HUDEP-2 (cell line): ENCODE results near the gene PLD1.
A peak's percentile ranks its signal among the peaks of the same experiment; 100 is the strongest.
"Not testable (repeated sequence)": the region's sequence is repeated elsewhere in the genome, so short reads cannot be mapped to it uniquely, and the experiment has no call there.

ENCODE experiments used
- DNase-seq, 76 experiments: peaks; one replicate each; lab custom pipeline; 2025; ENCODE audit not compliant: unreplicated experiment in 76 of 76; lab: John Stamatoyannopoulos, UW

PLD1 gene, protein sequence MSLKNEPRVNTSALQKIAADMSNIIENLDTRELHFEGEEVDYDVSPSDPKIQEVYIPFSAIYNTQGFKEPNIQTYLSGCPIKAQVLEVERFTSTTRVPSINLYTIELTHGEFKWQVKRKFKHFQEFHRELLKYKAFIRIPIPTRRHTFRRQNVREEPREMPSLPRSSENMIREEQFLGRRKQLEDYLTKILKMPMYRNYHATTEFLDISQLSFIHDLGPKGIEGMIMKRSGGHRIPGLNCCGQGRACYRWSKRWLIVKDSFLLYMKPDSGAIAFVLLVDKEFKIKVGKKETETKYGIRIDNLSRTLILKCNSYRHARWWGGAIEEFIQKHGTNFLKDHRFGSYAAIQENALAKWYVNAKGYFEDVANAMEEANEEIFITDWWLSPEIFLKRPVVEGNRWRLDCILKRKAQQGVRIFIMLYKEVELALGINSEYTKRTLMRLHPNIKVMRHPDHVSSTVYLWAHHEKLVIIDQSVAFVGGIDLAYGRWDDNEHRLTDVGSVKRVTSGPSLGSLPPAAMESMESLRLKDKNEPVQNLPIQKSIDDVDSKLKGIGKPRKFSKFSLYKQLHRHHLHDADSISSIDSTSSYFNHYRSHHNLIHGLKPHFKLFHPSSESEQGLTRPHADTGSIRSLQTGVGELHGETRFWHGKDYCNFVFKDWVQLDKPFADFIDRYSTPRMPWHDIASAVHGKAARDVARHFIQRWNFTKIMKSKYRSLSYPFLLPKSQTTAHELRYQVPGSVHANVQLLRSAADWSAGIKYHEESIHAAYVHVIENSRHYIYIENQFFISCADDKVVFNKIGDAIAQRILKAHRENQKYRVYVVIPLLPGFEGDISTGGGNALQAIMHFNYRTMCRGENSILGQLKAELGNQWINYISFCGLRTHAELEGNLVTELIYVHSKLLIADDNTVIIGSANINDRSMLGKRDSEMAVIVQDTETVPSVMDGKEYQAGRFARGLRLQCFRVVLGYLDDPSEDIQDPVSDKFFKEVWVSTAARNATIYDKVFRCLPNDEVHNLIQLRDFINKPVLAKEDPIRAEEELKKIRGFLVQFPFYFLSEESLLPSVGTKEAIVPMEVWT

DNA sequence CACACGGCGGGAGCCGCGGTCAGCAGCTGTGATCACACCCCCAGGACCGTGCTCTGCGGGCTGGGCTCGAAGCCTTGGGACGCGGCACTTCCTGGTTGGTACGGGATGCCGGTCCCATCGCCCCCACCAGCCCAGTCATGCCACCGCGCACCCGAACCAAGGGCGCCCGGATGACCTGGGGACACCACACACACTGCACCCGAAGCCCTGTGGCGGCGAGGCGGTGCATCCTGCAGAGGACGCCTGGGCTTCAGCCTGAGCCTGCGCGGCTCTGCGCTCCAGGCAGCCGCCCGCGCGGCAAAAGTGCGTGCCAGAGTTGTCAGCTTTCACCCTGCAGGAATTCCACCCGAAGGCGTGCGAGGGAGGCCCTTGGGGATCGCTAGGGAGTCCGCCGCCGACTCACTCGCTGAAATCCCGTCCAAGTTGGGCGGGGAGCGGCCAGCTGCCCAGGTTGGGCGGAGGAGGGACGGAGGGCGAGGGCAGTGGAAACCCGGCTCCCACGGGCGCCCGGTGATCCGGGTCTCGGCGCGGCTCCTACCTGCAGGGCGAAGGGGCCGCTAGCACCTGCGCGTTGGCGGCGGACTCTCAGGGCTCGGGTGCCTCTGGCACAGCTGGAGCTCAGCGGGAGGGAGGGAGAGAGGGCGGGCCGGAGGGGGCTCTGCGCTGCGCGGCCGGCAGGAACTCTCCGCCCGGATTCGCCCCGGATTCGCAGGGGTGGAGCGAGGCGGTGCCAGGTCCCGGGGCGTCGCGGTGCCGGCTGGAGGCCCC lies at the start of gene PLD1:
PLD1 (minus strand) TSS at position 623 of the 768 bp plus-strand sequence. CDS start 72,432 bp downstream, outside the sequence.
- DNase-seq, result peak in 72 of 76 experiments; percentile 18 to 84 (median 68)

DNA sequence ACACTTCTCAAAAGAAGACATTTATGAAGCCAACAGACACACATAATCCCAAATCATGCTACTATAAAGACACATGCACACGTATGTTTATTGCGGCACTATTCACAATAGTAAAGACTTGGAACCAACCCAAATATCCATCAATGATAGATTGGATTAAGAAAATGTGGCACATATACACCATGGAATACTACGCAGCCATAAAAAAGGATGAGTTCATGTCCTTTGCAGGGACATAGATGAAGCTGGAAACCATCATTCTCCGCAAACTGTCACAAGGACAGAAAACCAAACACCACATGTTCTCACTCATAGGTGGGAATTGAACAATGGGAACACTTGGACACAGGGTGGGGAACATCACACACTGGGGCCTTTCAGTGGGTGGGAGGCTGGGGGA lies 48.5 kb upstream of the PLD1 start:
- DNase-seq, result not testable (repeated sequence)

DNA sequence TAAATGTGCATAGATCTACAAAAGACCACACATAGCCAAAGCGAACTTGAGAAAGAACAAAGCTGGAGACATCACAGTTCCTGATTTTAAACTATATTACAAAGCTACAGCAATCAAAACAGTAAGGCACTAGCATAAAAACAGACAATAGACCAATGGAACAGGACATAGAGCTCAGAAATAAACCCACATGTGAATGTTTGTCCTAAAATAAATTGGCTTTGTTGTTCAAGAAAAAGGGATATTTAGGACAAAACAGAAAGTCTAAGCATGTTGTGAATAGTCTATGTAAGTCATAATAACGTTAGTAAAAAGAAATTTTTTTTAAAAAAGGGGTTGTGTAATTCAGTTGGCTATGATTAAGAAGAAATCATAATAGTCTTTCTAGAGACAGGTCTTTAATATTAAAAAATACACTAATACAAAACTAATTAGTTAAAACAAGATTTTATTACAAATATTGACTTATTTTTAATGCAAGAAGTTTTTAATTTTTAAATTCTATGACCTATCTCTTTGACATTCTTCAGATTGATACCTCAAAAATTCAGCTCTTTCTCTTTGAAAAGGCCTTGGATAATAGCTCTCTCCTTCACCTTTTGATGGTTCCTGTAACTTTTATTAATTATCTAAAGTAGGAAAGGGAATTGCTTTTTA lies 44.5 kb upstream of the PLD1 start:
- DNase-seq, result no peak

DNA sequence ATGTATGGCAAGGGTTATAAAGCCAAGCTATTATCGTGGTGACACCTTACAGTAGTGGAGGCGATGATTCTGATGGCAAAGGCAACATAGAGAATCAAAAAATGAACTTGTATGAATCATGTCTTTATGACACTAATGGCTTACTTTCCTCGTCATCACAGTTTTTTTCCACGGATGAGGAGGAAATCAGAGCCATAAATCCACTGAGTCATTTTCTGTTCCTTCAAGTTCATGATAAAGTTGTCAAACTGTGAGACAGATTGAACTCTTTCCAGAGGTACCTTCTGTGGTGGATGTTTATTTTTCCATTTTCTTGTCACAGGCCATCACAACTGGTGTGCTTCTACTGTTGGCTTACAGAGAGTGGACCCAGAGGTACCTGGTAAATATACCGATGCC lies 41.4 kb upstream of the PLD1 start:
- DNase-seq, result no peak

DNA sequence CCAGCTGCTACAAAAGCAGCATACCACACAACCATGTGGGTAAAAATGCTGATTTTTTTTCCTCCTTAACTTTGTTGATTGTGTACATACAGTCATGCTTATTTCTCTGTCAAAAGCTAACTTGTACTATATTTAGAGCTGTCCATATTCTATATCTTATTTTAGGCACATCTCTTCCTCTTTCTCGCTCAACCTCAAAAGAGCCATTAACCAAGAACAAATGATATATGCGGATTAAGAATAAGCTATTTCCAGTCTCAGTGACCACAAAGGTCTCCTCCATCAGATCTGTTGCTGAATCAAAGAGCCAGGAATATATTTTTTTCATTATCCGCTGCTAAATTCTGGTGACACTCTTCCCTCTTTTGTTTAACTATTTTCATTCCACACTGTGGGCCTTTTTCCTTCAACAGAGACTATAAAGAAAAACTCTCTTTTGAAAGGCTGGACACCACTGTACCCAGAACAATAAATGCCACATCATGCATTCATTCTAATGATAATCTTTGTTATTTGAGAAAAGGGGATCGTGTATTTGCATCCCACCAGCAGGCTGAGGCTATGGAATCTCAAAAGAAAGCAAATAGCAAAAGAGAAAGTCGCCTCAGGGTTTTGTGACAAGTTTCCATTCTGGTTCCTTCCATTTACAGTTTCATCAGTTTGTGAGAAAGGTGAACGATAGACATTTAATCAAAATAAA lies 40.8 kb upstream of the PLD1 start:
- no peak for DNase-seq

DNA sequence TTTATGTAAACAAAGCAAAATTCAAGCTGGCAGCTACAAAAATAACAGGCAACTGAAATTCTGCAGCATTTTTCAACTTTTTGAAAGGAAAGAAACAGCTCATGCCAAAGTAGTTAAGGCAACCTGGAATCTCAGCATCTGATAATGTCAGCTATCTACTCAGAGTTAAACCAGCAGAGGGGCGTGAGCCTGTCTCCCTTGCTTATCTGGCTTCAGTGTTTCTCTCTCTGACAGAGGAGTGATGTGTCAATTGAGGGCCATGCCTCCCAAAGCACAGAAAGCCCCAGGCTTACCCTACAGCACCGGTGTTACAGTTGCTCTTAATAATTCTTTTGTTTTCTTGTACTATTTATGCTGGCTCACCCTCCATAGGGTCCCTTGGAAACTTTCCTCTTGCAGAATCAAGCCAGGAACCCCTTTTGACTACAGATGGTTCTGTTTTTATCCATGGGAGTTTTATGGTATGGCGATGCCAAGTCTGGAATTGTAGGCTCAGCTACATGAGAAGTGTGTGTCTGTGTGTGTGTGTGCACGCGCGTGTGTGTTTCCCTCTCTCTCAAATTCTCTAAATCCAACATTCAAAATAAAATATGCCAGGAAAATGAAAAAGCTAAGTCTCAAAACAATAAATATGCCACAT lies 40.2 kb upstream of the PLD1 start:
- peak in 11 of 76 experiments; percentile 3 to 51 (median 16) for DNase-seq

DNA sequence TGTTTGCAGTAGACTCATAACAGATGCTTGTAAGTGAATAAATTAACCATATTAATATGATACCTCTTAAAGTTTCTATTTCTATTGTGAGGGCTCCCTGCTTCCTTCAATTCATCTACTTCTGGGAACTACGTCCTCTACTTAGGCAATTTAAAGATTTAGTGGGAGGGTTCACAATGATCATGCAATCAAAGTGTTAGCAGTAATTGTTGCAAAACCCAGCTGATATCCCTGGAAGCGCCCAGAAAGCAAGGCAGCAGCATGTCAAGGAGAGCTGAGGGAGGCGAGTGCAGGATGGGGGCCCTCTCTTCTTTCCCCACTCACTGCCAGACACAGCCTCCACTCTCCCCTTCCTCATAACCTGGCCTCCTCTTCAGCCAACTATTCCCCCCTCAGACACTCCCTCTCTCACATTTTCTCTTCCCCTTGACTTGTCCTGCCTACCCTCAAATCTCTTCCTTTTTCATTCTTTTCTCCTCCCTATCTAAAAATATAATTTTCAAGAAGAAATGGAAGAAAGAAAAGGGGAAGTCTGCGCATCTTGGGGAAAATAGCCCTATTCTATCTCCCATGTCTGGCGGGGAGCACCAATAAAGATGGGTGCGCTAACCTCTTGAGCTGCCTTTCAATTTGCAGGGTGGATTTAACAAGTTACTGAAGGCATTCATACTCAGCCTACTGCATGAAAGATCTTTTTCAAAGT lies 39.5 kb upstream of the PLD1 start:
- no peak for DNase-seq

DNA sequence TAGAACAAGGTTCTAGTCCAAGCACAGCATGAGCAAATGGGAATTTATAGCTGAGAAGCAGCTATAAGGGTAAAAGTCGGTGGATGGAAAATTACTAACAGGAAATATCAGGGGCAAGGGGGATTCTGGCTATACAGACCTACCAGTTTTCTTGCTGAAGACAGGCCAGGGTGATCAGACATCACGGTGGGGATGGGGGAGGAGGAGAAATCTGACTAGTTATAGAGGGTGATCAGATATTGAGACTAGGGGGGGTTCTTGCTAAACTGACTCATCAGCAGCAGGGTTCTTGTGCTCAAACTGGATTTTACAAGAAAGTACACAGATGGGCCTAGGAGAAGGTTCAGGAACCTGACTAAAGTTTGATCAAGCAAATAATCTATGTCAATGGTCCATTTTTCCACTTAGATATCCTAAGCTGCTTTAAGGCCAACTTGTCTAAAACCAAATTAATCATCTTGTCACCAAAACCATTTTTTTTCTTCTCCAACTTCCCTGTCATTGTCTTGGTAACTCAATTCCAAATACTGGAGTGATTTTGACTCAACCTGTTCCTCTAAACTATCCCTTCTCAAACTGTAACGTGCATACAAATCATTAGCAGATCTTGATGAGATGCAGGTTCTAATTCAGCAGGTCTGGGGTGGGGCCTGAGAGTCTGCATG lies 37.4 kb upstream of the PLD1 start:
- DNase-seq, result no peak

DNA sequence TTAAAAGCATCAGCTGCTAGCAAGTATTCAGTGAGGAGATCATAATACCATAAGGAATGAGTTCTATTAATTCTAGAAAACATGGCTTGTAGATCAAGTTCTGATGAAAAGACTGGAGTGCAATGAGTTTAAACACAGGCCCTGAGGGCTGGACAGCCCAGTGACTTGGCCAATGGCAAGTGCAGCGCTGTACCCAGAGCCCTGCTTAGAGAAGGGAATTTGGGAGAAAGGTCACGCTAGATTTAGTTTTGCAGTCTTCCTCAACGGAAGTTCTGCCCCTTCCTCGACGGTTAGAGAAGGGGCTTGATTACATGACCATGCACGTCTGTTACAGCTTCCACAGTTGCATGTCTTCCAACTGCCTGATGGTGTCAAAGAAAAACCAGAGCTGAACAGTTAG lies 36.9 kb upstream of the PLD1 start:
- no peak for DNase-seq

DNA sequence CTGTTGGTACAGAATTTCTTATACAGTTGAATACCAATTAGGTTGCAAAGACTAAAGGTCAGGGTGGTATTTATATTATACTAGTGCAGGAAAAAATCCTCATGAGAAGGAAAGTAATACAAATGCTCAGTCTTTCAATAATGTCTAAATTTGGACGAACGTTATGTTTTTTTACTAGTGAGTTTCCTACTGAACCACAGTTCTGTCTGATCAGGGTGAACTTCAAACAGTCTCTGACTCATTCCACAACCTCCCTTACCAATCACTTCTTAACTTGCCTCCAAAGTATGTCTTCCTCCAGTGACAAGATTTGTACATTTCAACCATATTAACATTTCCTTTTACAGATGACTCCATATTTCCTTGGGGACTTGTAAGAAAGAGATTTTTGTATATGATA lies 36.3 kb upstream of the PLD1 start:
- no peak for DNase-seq

DNA sequence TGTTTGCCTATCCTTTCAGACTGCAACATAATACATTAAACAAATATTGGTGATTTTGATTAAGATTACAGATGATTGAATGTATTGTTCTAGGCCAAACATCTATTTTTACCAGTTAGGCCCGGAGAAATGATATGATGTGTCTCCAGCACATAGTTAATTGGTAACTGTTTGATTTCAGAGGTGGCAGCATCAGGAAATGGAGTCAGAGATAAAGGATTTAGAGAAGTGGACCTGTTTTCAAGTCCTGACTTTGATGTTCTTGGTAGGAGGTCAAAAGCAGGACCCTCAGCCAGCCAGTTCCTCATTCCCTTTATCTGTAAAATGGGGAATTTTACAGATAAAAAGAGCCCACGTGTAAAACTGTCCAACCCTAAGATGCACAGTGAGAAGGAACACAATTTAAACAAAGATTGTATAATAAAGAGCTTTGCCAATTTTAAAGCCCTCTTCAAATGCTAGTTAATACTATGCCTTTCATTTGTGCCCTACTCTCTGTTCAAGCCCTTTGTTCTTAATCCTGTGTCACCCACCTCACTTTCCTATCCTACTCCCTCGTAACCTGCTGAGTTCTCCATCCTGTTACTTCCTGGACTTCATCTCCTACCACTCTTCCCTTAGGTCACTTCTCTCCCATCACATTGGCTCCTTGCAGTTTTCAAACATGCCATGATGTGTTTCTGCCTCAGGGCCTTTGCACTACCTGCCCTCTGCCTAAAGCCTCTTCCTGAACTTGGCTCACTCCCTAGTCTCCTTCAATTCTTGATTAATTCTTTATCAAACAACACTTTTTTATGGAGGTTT lies 35.4 kb upstream of the PLD1 start:
- no peak for DNase-seq

DNA sequence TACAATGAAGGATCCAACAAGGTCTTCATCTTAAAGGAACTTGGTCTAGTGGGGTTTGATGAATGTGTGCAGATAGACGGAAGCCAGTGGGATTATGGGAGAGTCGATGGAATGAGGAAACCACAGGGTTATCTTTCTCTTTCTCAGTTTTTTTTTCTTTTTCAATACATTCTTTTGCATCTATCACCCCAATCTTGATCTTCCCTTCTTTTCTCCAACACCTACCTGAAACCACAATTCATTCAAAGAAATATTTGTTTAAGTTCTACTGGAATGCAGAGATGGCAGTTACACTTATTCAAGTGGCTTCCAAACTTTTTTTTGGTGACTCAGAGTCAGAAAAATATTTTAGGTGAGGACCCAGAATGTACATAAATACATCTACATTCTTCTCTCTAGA lies 34.6 kb upstream of the PLD1 start:
- DNase-seq, result no peak

DNA sequence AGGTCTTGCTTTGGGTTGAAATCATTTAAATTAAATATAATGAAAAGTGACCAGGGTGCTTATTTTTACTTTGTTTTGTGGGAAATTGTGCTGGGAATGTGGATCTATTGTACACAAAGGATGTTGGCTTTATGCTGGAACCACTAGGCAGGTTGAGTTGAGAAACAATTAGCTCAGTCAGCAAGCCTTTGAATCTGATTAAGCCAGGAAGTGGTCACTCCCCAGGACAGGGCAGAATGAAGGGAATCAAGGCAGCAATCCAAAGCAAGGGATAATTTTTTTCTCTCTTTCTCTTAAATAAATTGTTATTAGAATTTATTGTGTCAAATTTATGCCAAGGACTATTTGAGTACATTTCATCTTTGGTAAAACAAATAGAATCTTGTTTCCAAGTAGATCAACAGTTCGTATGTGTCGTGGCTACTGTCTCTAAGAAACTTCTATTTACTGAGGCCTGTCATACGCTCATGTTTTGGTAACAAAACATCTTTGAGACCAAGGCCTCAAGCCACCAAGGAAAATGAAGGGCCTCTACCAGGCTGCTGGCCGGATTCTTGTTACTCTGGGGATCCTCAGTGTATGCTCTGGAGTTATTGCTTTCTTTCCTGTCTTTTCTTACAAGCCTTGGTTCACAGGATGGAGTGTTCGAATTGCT lies 32.7 kb upstream of the PLD1 start, which contains the start of gene TMEM212:
TMEM212 (plus strand) TSS at position 486 of the 655 bp plus-strand sequence; CDS start at position 521, 35 bp downstream.
- no peak for DNase-seq

DNA sequence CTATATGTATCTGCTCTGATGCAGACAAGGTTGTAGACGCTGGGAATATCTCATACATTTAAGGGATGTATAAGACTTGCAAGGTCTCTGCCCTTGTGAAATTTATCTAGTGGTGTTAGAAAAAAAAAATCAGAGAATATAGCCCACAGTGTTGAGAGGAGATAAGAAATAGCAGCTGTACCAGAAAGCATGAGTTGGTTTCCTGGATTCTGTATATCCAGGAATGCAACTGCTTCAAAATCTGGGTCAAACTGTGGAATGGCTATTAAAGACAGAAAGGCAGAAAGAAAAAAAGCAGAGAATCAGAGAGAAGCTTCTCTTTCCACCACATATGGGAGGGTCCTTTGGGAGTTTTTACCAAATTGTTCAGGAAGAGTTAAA lies 31.3 kb upstream of the PLD1 start:
- no peak for DNase-seq

DNA sequence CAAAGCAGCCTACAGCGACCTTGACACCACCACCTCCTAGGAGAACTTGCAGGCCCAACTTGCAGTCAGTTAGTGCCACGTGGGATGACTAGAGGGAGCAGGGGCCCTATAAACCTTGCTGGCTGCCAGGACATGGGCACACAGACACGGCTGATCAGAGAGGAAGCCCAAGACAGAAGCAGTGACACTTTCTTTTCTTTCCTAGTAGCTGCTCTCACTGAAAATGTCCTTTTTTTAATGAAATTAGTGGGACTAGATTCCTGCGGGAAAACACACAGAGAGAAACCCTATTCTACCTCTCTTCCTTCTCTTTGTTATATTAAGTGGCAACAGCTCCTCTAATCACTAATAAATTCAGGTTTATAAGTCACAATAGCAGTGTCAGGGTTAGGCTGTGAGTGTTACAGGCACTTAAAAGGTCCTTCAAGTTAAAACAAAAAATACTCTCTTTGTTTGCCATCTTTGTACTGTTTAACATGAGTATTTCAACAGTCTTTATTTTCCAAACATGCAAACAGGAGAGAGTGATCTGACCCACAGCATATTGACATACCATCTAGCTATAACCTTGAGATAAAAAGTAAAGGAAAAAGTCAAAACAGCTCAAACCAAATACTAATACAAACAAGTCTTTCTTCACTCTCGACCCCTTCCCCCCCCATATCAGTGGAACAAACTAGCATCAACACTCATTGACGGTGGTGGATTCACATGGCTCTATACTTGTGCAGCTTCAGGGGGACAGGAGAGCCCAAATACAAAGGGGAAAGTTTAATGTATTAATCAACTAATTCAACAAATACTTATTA lies 30.7 kb upstream of the PLD1 start:
- no peak for DNase-seq

DNA sequence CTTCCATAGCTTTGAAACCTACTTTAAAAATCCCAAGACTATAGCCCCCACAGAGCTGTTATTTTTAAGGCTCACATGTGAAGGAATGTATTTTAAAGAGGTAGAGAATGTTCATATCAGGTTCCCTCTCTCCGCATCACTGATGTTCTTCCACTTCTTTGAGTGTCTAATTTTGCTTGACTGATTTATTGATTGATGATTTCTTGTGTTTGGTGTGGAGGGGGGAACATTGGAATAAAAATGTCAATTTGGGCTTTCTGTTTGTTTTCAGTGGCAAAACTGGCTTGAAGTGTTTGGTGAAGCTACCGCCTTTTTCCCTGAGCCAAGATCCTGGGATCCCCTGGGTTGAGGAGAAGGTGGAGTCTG lies 30.1 kb upstream of the PLD1 start:
- no peak for DNase-seq
